ENCODE data around the gene SDK1.

The SDK1 gene

GRCh38 chr7:4010923-4011656, 710.0 kb downstream of the SDK1 start:
- no peak for DNase-seq

GRCh38 chr7:4013793-4014192, 712.7 kb downstream of the SDK1 start:
- no peak for DNase-seq

- no peak for DNase-seq
Measured at GRCh38 chr7:4014346-4015050, 713.4 kb downstream of the SDK1 start.

GRCh38 chr7:4015371-4015770, 714.3 kb downstream of the SDK1 start:
- no peak for DNase-seq

GRCh38 chr7:4015996-4016395, 714.9 kb downstream of the SDK1 start:
- DNase-seq = no peak

- no peak for DNase-seq
Measured at GRCh38 chr7:4017081-4017480, 716.0 kb downstream of the SDK1 start.

GRCh38 chr7:4017785-4018184, 716.7 kb downstream of the SDK1 start:
- no peak for DNase-seq

GRCh38 chr7:4018601-4019316, 717.7 kb downstream of the SDK1 start:
- no peak for DNase-seq

- DNase-seq = no peak
Measured at GRCh38 chr7:4020086-4020485, 719.0 kb downstream of the SDK1 start.

- no peak for DNase-seq
Measured at GRCh38 chr7:4021413-4021812, 720.4 kb downstream of the SDK1 start.

GRCh38 chr7:4022265-4022664, 721.2 kb downstream of the SDK1 start:
- peak in 2 of 56 donors; percentile 9 to 39 for DNase-seq

GRCh38 chr7:4023502-4023901, 722.5 kb downstream of the SDK1 start:
- DNase-seq = no peak

GRCh38 chr7:4024133-4024532, 723.1 kb downstream of the SDK1 start:
- no peak for DNase-seq

- no peak for DNase-seq
Measured at GRCh38 chr7:4024806-4025205, 723.8 kb downstream of the SDK1 start.

GRCh38 chr7:4025210-4025609, 724.2 kb downstream of the SDK1 start:
- DNase-seq = no peak

- DNase-seq = no peak
Measured at GRCh38 chr7:4025694-4026615, 724.9 kb downstream of the SDK1 start.

GRCh38 chr7:4026941-4027486, 726.0 kb downstream of the SDK1 start:
- DNase-seq = no peak

GRCh38 chr7:4028221-4028620, 727.2 kb downstream of the SDK1 start:
- DNase-seq = no peak

GRCh38 chr7:4029941-4030340, 728.9 kb downstream of the SDK1 start:
- no peak for DNase-seq

- DNase-seq = no peak
Measured at GRCh38 chr7:4030346-4030950, 729.4 kb downstream of the SDK1 start.

GRCh38 chr7:4033996-4034395, 732.9 kb downstream of the SDK1 start:
- no peak for DNase-seq
